Amygdala (tissue), 56 donors: Measurements from ENCODE around the gene ESD.
"Not testable (repeated sequence)": the region's sequence is repeated elsewhere in the genome, so short reads cannot be mapped to it uniquely, and the experiment has no call there.

Source experiments
- DNase-seq, 56 donors: peaks; one replicate each; lab custom pipeline; 2025; lab: John Stamatoyannopoulos, UW

The ESD gene

GRCh38 chr13:46796129-46796514, 839 bp downstream of the ESD start:
- DNase-seq, result no peak

- DNase-seq, result peak in 1 of 56 donors; percentile 1
Observed at GRCh38 chr13:46795321-46795720, 1.6 kb downstream of the ESD start.

- DNase-seq, result no peak
Observed at GRCh38 chr13:46783504-46783903, 13.5 kb downstream of the ESD start.

DNA sequence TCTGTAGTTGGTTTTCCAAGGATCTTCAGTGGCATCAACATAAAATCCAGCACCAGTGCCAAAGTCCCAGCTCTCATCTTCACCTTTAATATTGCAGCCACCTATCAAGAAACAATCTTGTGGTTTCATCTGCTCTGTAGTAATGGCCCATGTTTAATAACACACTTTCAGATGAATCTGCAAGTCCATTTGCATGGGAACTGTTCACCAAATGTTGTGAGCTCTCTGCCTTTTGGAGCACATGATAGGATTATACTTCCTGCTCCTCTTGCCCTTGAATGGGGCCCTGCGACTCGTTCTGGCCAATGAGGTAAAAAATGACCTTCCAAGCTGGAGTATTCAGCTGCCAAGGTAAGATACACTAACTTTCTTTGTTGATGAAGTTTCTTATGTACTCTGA, 14.3 kb downstream of the ESD start:
- DNase-seq, result no peak

DNA sequence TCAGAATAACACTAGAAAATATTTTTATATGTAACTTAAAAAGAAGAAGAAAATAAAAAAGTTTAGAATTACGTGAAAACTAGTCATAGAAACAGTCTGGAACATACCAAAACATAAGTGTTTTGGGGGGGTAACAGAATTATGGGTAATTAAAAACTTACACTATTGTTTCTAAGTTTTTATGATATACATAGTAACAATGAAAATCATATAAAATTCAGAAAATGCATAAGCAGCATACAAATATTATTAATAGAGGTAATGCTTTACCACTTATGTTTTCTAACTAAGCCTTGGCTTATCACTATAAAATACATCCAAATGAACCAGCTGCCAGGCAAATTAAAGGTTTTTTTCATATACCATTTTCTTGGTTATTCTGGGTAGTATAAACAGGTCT, 14.9 kb downstream of the ESD start:
- no peak for DNase-seq

DNA sequence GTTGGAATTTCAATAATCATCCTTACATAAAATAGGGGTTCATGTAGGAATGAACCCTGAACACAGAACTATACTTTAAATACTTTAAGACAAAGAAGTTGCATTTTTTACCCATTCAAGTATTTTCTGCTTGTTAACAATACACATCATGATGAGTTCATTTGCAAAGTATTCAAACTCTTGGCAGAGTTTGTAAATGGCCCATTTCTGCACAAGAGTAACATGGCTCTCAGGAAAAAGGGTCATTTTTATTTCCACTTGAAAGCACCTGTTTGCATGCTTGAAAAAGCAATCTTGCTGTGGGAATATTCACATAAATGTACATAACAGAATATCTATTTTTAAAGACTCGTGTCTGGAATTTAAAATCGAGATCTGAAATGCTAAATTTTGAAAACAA, 18.1 kb downstream of the ESD start:
- DNase-seq, result no peak

DNA sequence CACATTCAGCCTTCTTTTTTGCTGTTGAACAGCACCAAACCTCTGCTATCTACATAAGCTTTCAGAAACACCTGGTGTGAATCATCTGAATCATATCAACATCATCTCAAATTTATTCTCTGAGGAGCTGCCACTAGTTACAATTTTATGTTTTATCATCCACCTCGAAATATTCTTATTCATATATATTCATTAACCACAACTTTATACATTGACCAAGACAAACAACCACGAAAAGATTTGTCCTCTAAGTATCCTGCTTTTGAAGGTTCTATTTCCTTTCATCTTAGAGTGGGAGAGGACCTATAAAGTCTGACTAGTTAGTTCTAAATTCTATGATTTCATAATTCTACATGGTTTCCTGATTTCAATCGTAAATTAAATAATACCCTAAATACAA, 18.9 kb downstream of the ESD start:
- no peak for DNase-seq

- no peak for DNase-seq
Observed at GRCh38 chr13:46775385-46776107, 21.4 kb downstream of the ESD start.

- no peak for DNase-seq
Observed at GRCh38 chr13:46773541-46773940, 23.4 kb downstream of the ESD start.

DNA sequence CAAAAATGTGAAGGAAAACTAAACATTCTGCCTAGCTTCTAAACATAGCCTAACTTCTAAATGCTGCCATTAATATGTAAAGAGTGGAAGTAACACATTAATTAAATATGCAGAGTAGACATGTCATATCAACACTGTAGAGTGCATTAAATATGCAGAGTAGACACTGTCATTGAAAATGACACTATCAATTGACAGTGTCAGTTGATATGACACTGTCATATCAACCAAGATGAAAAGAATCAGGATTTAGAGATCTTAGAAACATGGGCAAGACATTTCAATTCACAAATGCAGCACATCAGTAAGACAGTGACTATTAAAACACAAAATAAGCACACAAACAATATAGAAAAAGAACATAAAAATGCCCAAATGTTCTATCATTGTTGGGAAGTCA, 25.3 kb downstream of the ESD start:
- no peak for DNase-seq

DNA sequence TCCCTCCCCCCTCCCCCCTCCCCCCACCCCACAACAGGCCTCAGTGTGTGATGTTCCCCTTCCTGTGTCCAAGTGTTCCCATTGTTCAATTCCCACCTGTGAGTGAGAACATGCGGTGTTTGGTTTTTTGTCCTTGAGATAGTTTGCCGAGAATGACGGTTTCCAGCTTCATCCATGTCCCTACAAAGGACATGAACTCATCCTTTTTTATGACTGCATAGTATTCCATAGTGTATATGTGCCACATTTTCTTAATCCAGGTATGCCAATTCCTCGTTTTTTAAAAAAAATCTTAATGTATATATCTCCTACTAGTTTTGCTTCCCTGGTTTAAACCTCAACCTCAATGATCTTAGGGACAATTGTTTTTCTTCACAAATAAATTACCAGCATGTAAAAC, 27.0 kb downstream of the ESD start:
- not testable (repeated sequence) for DNase-seq

DNA sequence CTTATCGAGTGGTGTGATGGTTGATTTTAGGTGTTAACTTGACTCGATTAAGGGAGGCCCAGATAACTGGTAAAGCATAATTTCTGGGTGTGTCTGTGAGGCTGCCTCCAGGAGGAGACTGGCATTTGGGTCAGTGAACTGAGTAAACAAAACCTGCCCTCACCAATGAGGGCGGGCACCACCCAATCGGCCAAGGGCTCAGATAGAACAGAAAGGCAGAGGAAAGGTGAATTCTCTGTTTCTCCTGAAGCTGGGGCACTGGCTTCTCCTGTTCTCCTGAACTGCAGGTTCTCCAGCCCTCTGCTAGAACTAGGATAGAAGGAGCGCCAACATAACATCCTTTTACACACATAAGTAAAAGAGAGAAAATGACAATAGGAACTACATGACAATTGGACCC, 35.1 kb downstream of the ESD start:
- DNase-seq, result no peak

DNA sequence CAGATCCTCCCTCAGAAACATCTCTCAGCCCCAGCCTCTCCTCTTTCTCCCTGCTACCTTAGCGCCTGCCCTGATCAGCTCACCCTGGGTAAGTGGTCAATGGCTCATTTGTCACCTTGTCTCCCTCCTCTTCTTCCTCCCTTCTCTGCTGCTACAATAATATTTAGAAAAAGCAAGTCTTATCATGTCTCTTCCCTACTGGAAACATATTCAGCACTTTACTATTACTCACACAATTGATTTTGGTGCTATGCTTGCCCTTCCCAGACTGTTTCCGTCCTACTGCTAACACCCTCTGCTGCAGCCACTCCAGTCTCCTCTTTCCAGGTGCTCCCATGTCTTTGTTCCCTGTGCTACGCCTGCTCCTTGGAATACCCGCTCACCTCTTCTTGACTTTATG, 35.8 kb downstream of the ESD start:
- DNase-seq, result no peak

- no peak for DNase-seq
Observed at GRCh38 chr13:46759846-46760245, 37.1 kb downstream of the ESD start.

DNA sequence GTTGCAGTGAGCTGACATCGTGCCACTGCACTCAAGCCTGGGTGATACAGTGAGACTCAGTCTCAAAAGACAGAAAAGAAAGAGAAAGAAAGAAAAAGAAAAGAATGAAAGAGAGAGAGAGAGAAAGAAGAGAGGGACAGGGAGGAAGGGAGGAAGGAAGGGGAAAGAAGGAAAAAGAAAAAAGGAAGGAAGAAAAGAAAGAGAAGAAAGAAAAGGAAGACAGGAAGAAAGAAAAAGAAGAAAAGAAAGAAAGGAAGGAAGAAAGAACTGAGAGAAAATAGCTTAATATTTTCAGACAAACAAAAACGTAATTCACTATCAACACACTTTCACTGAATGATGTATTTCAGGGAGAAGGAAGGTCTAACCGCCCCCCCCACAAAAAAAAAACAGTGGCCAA, 39.3 kb downstream of the ESD start:
- DNase-seq, result no peak

DNA sequence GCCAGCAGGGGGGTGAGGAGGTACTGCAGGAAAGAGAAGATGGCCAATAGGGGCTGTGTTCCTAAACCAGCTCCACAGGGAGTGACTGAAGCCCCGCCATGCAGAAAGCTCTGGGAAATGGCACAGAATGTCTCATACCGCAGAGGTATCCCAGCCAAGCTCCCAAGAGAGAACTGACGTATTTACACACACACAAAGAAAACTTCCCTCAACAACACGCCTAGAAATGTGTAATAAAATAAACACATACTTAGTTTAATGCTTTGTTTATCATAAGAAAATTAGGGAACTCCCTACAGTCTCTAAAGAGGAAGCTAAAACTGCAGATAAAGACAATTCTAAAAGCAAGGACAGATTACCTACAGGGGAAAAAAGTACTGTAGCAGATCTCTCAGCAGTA, 40.0 kb downstream of the ESD start:
- DNase-seq, result no peak

GRCh38 chr13:46755508-46755907, 41.5 kb downstream of the ESD start:
- DNase-seq, result not testable (repeated sequence)

GRCh38 chr13:46754812-46755211, 42.1 kb downstream of the ESD start:
- no peak for DNase-seq

GRCh38 chr13:46753917-46754316, 43.0 kb downstream of the ESD start:
- no peak for DNase-seq

- DNase-seq, result no peak
Observed at GRCh38 chr13:46753137-46753536, 43.8 kb downstream of the ESD start.

- DNase-seq, result no peak
Observed at GRCh38 chr13:46751811-46752635, 44.9 kb downstream of the ESD start.

- no peak for DNase-seq
Observed at GRCh38 chr13:46749951-46750350, 47.0 kb downstream of the ESD start.
